ENCODE data around the gene CYSTM1. TPM values are rescaled to one million over a fixed set of nuclear protein-coding genes. Genes with fewer than 3 reads are reported as not detected.

CYSTM1 gene
- total RNA-seq, 2 donors from 2014 or later = 37.0 to 51.7 TPM

GRCh38 chr5:140245341-140245740, 70.4 kb downstream of the CYSTM1 start:
- no peaks in the 10 kb centered on the region for H3K36me3 ChIP-seq
- 48% methylated on average over 5 of the region's 5 CpGs for WGBS
- H3K27ac ChIP-seq = no peak overlapping the region
- no peaks in the 10 kb centered on the region for H3K9me3 ChIP-seq
- H3K4me3 ChIP-seq = no peak overlapping the region
- DNase-seq (ENCODE audit: low spot score) = no peak
- no peaks in the 10 kb centered on the region for H3K27me3 ChIP-seq (replicated peaks; ENCODE audit: insufficient read depth)
- intact Hi-C loops (cut with DNase I) = loop anchor here (2.0 kb wide), 1 partner anchor 111 kb away; no protein-coding TSS in a partner anchor
- no peak for TF ChIP-seq POLR2A (IDR thresholded peaks at IDR 0.05)
- TF ChIP-seq POLR2AphosphoS5 (IDR thresholded peaks at IDR 0.05) = no peak
- TF ChIP-seq CTCF (IDR thresholded peaks at IDR 0.05) = no peak
- H3K4me1 ChIP-seq (replicated peaks) = peaks cover 4% of the 10 kb centered on the region

- intact Hi-C loops (cut with DNase I) = loop anchor here (2.0 kb wide), 1 partner anchor 111 kb away; no protein-coding TSS in a partner anchor
- peaks cover 4% of the 10 kb centered on the region for H3K4me1 ChIP-seq (replicated peaks)
- H3K27ac ChIP-seq = no peak overlapping the region
Observed at GRCh38 chr5:140245926-140246325, 70.9 kb downstream of the CYSTM1 start.

GRCh38 chr5:140246378-140247122, 71.6 kb downstream of the CYSTM1 start:
- H3K4me1 ChIP-seq (replicated peaks) = peaks cover 3% of the 10 kb centered on the region
- H3K27me3 ChIP-seq (replicated peaks; ENCODE audit: insufficient read depth) = no peaks in the 10 kb centered on the region
- intact Hi-C loops (cut with DNase I) = no loop called here
- no peak for TF ChIP-seq CTCF (IDR thresholded peaks at IDR 0.05)
- no peak for TF ChIP-seq POLR2A (IDR thresholded peaks at IDR 0.05)
- no peak for TF ChIP-seq POLR2AphosphoS5 (IDR thresholded peaks at IDR 0.05)
- WGBS = 48% methylated on average over 8 of the region's 8 CpGs
- no peaks in the 10 kb centered on the region for H3K36me3 ChIP-seq
- no peaks in the 10 kb centered on the region for H3K9me3 ChIP-seq
- no peak overlapping the region for H3K27ac ChIP-seq
- DNase-seq (ENCODE audit: low spot score) = no peak
- H3K4me3 ChIP-seq = no peak overlapping the region

More at GRCh38 chr5:140245926-140246325, 70.9 kb downstream of the CYSTM1 start:
- Histone ChIP-seq H3K36me3 (no peaks in the 10 kb centered on the region), H3K9me3 (no peaks in the 10 kb centered on the region), H3K27me3 (replicated peaks; ENCODE audit: insufficient read depth) (no peaks in the 10 kb centered on the region), H3K4me3 (no peak overlapping the region)
- DNase-seq (ENCODE audit: low spot score) = no peak
- TF ChIP-seq POLR2AphosphoS5 (IDR thresholded peaks at IDR 0.05) (no peak), CTCF (IDR thresholded peaks at IDR 0.05) (no peak), POLR2A (IDR thresholded peaks at IDR 0.05) (no peak)
- 79% methylated on average over 7 of the region's 7 CpGs for WGBS

GRCh38 chr5:140248414-140248813, 73.4 kb downstream of the CYSTM1 start:
- intact Hi-C loops (cut with DNase I) = no loop called here
- no peaks in the 10 kb centered on the region for H3K36me3 ChIP-seq
- H3K4me1 ChIP-seq (replicated peaks) = no peaks in the 10 kb centered on the region
- no peaks in the 10 kb centered on the region for H3K27me3 ChIP-seq (replicated peaks; ENCODE audit: insufficient read depth)
- TF ChIP-seq POLR2AphosphoS5 (IDR thresholded peaks at IDR 0.05) (no peak), CTCF (IDR thresholded peaks at IDR 0.05) (no peak), POLR2A (IDR thresholded peaks at IDR 0.05) (no peak)
- no peak overlapping the region for H3K27ac ChIP-seq
- WGBS = 66% methylated on average over 3 of the region's 3 CpGs
- H3K9me3 ChIP-seq = no peaks in the 10 kb centered on the region
- no peak overlapping the region for H3K4me3 ChIP-seq
- DNase-seq (ENCODE audit: low spot score) = no peak

GRCh38 chr5:140249536-140249935, 74.5 kb downstream of the CYSTM1 start:
- no peaks in the 10 kb centered on the region for H3K9me3 ChIP-seq
- no peak overlapping the region for H3K27ac ChIP-seq
- H3K4me1 ChIP-seq (replicated peaks) = peaks cover 6% of the 10 kb centered on the region
- 79% methylated on average over 5 of the region's 5 CpGs for WGBS
- H3K36me3 ChIP-seq = no peaks in the 10 kb centered on the region
- TF ChIP-seq CTCF (IDR thresholded peaks at IDR 0.05) (no peak), POLR2AphosphoS5 (IDR thresholded peaks at IDR 0.05) (no peak), POLR2A (IDR thresholded peaks at IDR 0.05) (no peak)
- no peak overlapping the region for H3K4me3 ChIP-seq
- no peaks in the 10 kb centered on the region for H3K27me3 ChIP-seq (replicated peaks; ENCODE audit: insufficient read depth)
- intact Hi-C loops (cut with DNase I) = no loop called here
- no peak for DNase-seq (ENCODE audit: low spot score)
